Activated naive CD4-positive, alpha-beta T cell treated with anti-CD3 and anti-CD28 coated beads, Interleukin-2, amount 10 ng/mL, durations not matched to agents 7 days and 5 days (primary cell): ENCODE results near the gene ZNF101.
A peak's percentile ranks its signal among the peaks of the same experiment; 100 is the strongest.

Source experiments
- CTCF ChIA-PET: fragments of 350-600 bp; sonication (Branson Sonifier 250); formaldehyde crosslinking; loops from one replicate; lab custom pipeline; 2021; ENCODE audit warnings: antibody characterized with exemption; lab: Charles Lee
- DNase-seq: peaks from one replicate; pipeline ENCODE4 v3.0.0-alpha.2; 2020
- H3K27ac Mint-ChIP-seq: one replicate; pipeline ENCODE4 v1.8.0; 2021; ENCODE audit warnings: mild to moderate bottlenecking, moderate library complexity, mixed read lengths
- H3K27me3 Mint-ChIP-seq: one replicate; pipeline ENCODE4 v1.8.0; 2021; ENCODE audit warnings: mild to moderate bottlenecking, mixed read lengths
- H3K36me3 Mint-ChIP-seq: one replicate; pipeline ENCODE4 v1.8.0; 2021; ENCODE audit warnings: mixed read lengths
- H3K4me1 Mint-ChIP-seq: one replicate; pipeline ENCODE4 v1.8.0; 2021; ENCODE audit warnings: mixed read lengths
- H3K4me3 Mint-ChIP-seq: one replicate; pipeline ENCODE4 v1.8.0; 2021; ENCODE audit warnings: mild to moderate bottlenecking, moderate library complexity, mixed read lengths
- H3K9me3 Mint-ChIP-seq: one replicate; pipeline ENCODE4 v1.8.0; 2021; ENCODE audit warnings: mixed read lengths

Gene ZNF101

GRCh38 chr19:19668230-19669012 lies at the start of gene ZNF101:
ZNF101 (plus strand) TSS chr19:19668839; CDS start chr19:19668964, 125 bp downstream.
- peaks cover 38% of the 10 kb centered on the region for H3K4me1 Mint-ChIP-seq
- H3K27ac Mint-ChIP-seq = peak within 1 kb of the TSS; percentile 97
- peak; percentile 97 for DNase-seq
- peaks cover 54% of the 10 kb centered on the region for H3K36me3 Mint-ChIP-seq
- H3K9me3 Mint-ChIP-seq = peaks cover 26% of the 10 kb centered on the region
- CTCF ChIA-PET = interaction anchor here (1.3 kb wide), 1 partner anchor 25 kb away, joined by 5 read pairs; the partner anchor contains the start of gene GMIP
- no peaks in the 10 kb centered on the region for H3K27me3 Mint-ChIP-seq
- peak within 1 kb of the TSS; percentile 72 for H3K4me3 Mint-ChIP-seq

GRCh38 chr19:19619181-19619848 lies 49.3 kb upstream of the ZNF101 start:
- peaks cover 22% of the 10 kb centered on the region for H3K36me3 Mint-ChIP-seq
- H3K4me3 Mint-ChIP-seq = peak overlapping the region; percentile 90
- H3K4me1 Mint-ChIP-seq = peaks cover 52% of the 10 kb centered on the region
- no peaks in the 10 kb centered on the region for H3K27me3 Mint-ChIP-seq
- DNase-seq = no peak
- peak overlapping the region; percentile 5 for H3K27ac Mint-ChIP-seq
- H3K9me3 Mint-ChIP-seq = no peaks in the 10 kb centered on the region
- CTCF ChIA-PET = interaction anchor here (1.7 kb wide), 1 partner anchor 8 kb away, joined by 3 read pairs; no protein-coding TSS in a partner anchor

GRCh38 chr19:19619849-19620210 lies 48.8 kb upstream of the ZNF101 start:
- H3K27me3 Mint-ChIP-seq = no peaks in the 10 kb centered on the region
- no peak for DNase-seq
- peaks cover 52% of the 10 kb centered on the region for H3K4me1 Mint-ChIP-seq
- H3K36me3 Mint-ChIP-seq = peaks cover 25% of the 10 kb centered on the region
- H3K27ac Mint-ChIP-seq = no peak overlapping the region
- CTCF ChIA-PET = no interaction called here
- no peak overlapping the region for H3K4me3 Mint-ChIP-seq
- no peaks in the 10 kb centered on the region for H3K9me3 Mint-ChIP-seq

- Mint-ChIP-seq H3K36me3 (peaks cover 30% of the 10 kb centered on the region), H3K27ac (peak overlapping the region; percentile 24), H3K27me3 (peaks cover 4% of the 10 kb centered on the region), H3K9me3 (no peaks in the 10 kb centered on the region), H3K4me3 (no peak overlapping the region), H3K4me1 (peaks cover 47% of the 10 kb centered on the region)
- no peak for DNase-seq
- CTCF ChIA-PET = no interaction called here
Observed at GRCh38 chr19:19623383-19623782, 45.3 kb upstream of the ZNF101 start.

- no peak overlapping the region for H3K4me3 Mint-ChIP-seq
- peaks cover 4% of the 10 kb centered on the region for H3K27me3 Mint-ChIP-seq
- DNase-seq = no peak
- no peak overlapping the region for H3K27ac Mint-ChIP-seq
- H3K9me3 Mint-ChIP-seq = no peaks in the 10 kb centered on the region
- peaks cover 32% of the 10 kb centered on the region for H3K36me3 Mint-ChIP-seq
- CTCF ChIA-PET = no interaction called here
- H3K4me1 Mint-ChIP-seq = peaks cover 47% of the 10 kb centered on the region
Observed at GRCh38 chr19:19624032-19624570, 44.5 kb upstream of the ZNF101 start.

- peaks cover 4% of the 10 kb centered on the region for H3K27me3 Mint-ChIP-seq
- H3K4me1 Mint-ChIP-seq = peaks cover 40% of the 10 kb centered on the region
- H3K27ac Mint-ChIP-seq = peak overlapping the region; percentile 94
- peak overlapping the region; percentile 97 for H3K4me3 Mint-ChIP-seq
- H3K9me3 Mint-ChIP-seq = no peaks in the 10 kb centered on the region
- peaks cover 42% of the 10 kb centered on the region for H3K36me3 Mint-ChIP-seq
- no peak for DNase-seq
- CTCF ChIA-PET = interaction anchor here (0.7 to 1.3 kb wide), 3 partner anchors 9 to 37 kb away, joined by 3 read pairs; partner anchors contain the start of gene PBX4
Observed at GRCh38 chr19:19626516-19627472, 41.8 kb upstream of the ZNF101 start.

GRCh38 chr19:19627621-19628500 lies 40.8 kb upstream of the ZNF101 start, which contains the start of gene LPAR2:
LPAR2 (minus strand) TSS chr19:19628220; CDS start chr19:19627275, 945 bp downstream.
- Mint-ChIP-seq H3K36me3 (peaks cover 47% of the 10 kb centered on the region), H3K27ac (peak within 1 kb of the TSS; percentile 94), H3K27me3 (peaks cover 4% of the 10 kb centered on the region), H3K4me3 (peak within 1 kb of the TSS; percentile 97), H3K4me1 (peaks cover 40% of the 10 kb centered on the region), H3K9me3 (no peaks in the 10 kb centered on the region)
- CTCF ChIA-PET = interaction anchor here (0.6 to 1.1 kb wide), 3 partner anchors 10 to 95 kb away, joined by 3 read pairs; partner anchors contain the start of gene PBX4
- peak; percentile 81 for DNase-seq

- CTCF ChIA-PET = interaction anchor here (1.0 kb wide), 1 partner anchor 96 kb away, joined by 3 read pairs; no protein-coding TSS in a partner anchor
- Mint-ChIP-seq H3K9me3 (no peaks in the 10 kb centered on the region), H3K27ac (peak overlapping the region; percentile 86), H3K4me3 (peak overlapping the region; percentile 72), H3K36me3 (peaks cover 49% of the 10 kb centered on the region), H3K27me3 (peaks cover 4% of the 10 kb centered on the region), H3K4me1 (peaks cover 41% of the 10 kb centered on the region)
- no peak for DNase-seq
Observed at GRCh38 chr19:19628501-19629134, 40.0 kb upstream of the ZNF101 start.

GRCh38 chr19:19630062-19630414 lies 38.6 kb upstream of the ZNF101 start:
- no peak for DNase-seq
- peaks cover 53% of the 10 kb centered on the region for H3K36me3 Mint-ChIP-seq
- H3K27me3 Mint-ChIP-seq = peaks cover 4% of the 10 kb centered on the region
- no peaks in the 10 kb centered on the region for H3K9me3 Mint-ChIP-seq
- no peak overlapping the region for H3K4me3 Mint-ChIP-seq
- no peak overlapping the region for H3K27ac Mint-ChIP-seq
- H3K4me1 Mint-ChIP-seq = peaks cover 42% of the 10 kb centered on the region
- CTCF ChIA-PET = no interaction called here

- H3K4me3 Mint-ChIP-seq = no peak overlapping the region
- CTCF ChIA-PET = no interaction called here
- no peak for DNase-seq
- peaks cover 4% of the 10 kb centered on the region for H3K27me3 Mint-ChIP-seq
- H3K4me1 Mint-ChIP-seq = peaks cover 44% of the 10 kb centered on the region
- peaks cover 57% of the 10 kb centered on the region for H3K36me3 Mint-ChIP-seq
- H3K9me3 Mint-ChIP-seq = no peaks in the 10 kb centered on the region
- no peak overlapping the region for H3K27ac Mint-ChIP-seq
Observed at GRCh38 chr19:19630426-19630825, 38.2 kb upstream of the ZNF101 start.

- DNase-seq = no peak
- H3K4me1 Mint-ChIP-seq = peaks cover 43% of the 10 kb centered on the region
- H3K27me3 Mint-ChIP-seq = peaks cover 4% of the 10 kb centered on the region
- no peak overlapping the region for H3K4me3 Mint-ChIP-seq
- peak overlapping the region; percentile 69 for H3K27ac Mint-ChIP-seq
- peaks cover 58% of the 10 kb centered on the region for H3K36me3 Mint-ChIP-seq
- H3K9me3 Mint-ChIP-seq = no peaks in the 10 kb centered on the region
- CTCF ChIA-PET = no interaction called here
Observed at GRCh38 chr19:19631346-19631745, 37.3 kb upstream of the ZNF101 start.

GRCh38 chr19:19632661-19633060 lies 36.0 kb upstream of the ZNF101 start:
- H3K36me3 Mint-ChIP-seq = peaks cover 59% of the 10 kb centered on the region
- H3K4me3 Mint-ChIP-seq = no peak overlapping the region

More at GRCh38 chr19:19632661-19633060, 36.0 kb upstream of the ZNF101 start:
- peaks cover 32% of the 10 kb centered on the region for H3K4me1 Mint-ChIP-seq
- CTCF ChIA-PET = interaction anchor here (0.7 kb wide), 1 partner anchor 236 kb away, joined by 3 read pairs; no protein-coding TSS in a partner anchor
- H3K27me3 Mint-ChIP-seq = peaks cover under 1% of the 10 kb centered on the region
- H3K9me3 Mint-ChIP-seq = no peaks in the 10 kb centered on the region
- DNase-seq = no peak
- no peak overlapping the region for H3K27ac Mint-ChIP-seq
